WI38 (cell line): ENCODE measurements around the gene SEC14L2.
A peak's percentile ranks its signal among the peaks of the same experiment; 100 is the strongest.

Experiments
- H3K4me3 ChIP-seq: 2 replicates; pipeline ENCODE4 v1.5.1; 2011; ENCODE audit warnings: low read depth, mild to moderate bottlenecking, control low read depth, low read length
- TF ChIP-seq, protein P1 (sequence below): IDR thresholded peaks from 2 replicates; pipeline ENCODE4 v1.5.1; 2012; ENCODE audit warnings: low read depth, mild to moderate bottlenecking, control low read depth, low read length

The SEC14L2 gene

DNA sequence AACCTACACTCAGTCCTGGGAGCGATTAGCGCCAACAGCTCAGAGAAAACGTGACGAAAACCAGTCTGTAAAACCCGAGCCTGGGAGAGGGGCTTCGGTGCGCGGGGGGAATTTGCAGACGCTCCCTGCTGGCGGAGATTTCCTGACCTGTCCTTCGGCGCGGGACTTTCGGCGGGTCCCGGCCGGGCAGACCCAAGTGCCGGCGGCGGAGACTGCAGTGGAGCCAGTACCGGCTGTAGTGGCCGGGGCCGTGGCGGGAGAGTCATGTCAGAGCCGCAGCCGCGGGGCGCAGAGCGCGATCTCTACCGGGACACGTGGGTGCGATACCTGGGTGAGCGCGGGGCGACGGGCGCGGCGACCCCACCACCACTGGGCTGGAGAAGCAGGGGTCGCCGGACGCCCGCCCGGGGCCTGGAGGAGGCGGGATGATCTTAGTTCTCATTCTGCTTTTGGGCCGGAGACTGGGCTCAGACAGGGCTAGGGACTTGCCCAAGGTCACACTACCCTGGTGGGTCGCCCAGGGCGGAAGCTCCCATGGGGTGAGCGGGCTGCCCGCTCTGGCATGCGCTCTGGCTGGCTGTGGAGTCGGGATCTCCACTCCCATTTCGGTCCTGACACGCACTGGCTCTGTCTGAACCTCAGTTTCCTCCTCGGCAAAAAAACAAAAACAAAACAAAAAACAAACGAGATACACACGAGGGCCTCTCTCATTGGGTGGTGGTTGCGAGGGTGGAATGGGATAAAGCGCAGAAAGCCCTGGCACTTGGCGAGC, 29.0 kb downstream of the SEC14L2 start, which contains the start of gene MTFP1:
TSS of gene MTFP1 (plus strand) at position 153 of the 772 bp plus-strand sequence. CDS start at position 265, 112 bp downstream.
- peak within 1 kb of the TSS; percentile 77 for H3K4me3 ChIP-seq
- TF ChIP-seq, protein P1, sequence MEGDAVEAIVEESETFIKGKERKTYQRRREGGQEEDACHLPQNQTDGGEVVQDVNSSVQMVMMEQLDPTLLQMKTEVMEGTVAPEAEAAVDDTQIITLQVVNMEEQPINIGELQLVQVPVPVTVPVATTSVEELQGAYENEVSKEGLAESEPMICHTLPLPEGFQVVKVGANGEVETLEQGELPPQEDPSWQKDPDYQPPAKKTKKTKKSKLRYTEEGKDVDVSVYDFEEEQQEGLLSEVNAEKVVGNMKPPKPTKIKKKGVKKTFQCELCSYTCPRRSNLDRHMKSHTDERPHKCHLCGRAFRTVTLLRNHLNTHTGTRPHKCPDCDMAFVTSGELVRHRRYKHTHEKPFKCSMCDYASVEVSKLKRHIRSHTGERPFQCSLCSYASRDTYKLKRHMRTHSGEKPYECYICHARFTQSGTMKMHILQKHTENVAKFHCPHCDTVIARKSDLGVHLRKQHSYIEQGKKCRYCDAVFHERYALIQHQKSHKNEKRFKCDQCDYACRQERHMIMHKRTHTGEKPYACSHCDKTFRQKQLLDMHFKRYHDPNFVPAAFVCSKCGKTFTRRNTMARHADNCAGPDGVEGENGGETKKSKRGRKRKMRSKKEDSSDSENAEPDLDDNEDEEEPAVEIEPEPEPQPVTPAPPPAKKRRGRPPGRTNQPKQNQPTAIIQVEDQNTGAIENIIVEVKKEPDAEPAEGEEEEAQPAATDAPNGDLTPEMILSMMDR = no peak

DNA sequence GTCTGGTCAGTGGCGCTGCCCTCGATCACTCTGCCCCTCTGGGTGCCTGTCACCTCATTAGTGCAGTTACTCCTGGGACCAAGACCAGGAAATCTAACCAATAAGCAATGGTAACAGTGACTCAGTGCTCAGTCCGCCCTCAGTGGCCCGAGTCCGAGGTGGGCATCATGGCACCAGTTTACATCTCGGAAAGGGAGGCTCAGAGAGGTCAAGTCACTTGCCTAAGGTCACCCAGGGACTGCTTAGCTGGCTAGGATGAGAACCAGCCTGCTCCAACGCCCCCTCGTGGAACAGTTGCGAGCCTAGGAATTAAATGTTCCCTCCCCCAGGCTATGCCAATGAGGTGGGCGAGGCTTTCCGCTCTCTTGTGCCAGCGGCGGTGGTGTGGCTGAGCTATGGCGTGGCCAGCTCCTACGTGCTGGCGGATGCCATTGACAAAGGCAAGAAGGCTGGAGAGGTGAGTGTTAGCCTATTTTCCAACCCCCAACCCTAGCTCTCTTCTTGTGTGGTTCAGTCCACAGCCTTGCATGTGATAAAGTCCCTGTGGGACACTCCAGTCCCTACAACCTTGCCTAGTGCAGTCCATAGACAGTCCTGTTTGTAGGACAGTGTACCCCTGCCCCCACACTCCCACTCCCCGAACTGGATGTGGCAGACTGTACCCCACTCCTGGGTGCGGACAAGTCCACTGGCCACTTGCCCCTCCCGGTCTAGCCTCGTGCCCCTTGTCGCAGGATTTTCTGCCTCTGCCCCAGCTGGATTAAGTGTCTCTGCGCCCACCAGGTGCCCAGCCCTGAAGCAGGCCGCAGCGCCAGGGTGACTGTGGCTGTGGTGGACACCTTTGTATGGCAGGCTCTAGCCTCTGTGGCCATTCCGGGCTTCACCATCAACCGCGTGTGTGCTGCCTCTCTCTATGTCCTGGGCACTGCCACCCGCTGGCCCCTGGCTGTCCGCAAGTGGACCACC, 29.9 kb downstream of the SEC14L2 start:
- TF ChIP-seq, protein P1 = peak; percentile 57
- peak overlapping the region; percentile 77 for H3K4me3 ChIP-seq

DNA sequence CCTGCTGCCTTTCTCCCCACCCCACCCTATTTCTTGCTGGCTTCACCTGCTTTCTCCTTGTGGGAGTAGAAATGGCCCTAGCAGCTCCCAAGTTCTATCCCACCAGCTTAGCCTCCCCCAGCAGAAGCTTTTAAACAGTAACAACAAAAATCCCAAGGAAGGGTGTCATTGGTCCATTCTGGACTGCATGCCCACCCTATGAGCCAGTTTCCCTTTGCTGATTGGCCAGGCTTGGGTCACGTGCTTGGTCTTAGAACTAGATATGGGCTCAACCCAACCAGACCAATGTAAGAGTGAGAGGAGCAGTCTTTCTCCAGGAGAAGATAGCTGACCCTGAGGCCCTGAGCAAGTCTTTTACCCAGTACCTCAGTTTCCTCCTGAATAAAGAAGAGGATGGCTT, 31.1 kb downstream of the SEC14L2 start:
- H3K4me3 ChIP-seq = no peak overlapping the region
- TF ChIP-seq, protein P1 = no peak

DNA sequence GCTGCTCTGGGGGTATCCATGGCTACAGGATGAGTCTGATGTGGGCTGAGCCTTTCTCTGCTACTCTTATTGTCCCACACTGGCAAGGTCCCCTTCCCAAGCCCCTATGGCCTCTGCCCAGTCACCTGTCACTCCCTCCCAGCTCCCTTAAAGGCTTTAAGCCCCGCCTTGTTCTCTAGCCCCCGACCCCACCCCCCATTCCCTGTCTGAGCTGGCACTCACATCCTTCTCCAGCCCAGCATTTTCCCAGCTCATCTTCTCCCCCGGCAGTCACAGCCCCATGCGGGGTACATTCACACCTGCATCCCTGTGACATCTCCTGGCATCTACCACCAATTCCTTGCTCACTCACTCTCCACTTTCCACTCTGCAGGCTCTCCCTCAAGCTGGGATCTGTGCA, 33.1 kb downstream of the SEC14L2 start:
- no peak overlapping the region for H3K4me3 ChIP-seq
- TF ChIP-seq, protein P1 = no peak

DNA sequence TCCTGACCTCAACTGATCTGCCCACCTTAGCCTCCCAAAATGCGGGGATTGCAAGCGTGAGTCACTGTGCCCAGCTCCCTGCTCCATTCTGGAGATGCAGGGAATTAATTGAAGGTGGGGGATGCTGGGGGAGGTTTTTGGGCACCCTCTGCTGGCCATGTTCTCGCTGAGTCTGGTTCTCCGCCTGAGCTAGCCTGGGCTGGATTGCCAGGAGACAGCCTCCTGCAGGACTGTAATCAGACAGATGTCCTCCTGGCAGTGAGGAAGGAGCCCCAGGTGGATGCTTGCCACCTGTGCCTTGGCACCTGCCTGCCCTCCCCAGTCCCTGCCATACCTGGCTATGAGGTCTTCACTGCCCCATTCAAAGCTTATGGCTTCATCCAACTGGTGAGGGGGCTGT, 34.1 kb downstream of the SEC14L2 start:
- TF ChIP-seq, protein P1 = no peak
- no peak overlapping the region for H3K4me3 ChIP-seq

DNA sequence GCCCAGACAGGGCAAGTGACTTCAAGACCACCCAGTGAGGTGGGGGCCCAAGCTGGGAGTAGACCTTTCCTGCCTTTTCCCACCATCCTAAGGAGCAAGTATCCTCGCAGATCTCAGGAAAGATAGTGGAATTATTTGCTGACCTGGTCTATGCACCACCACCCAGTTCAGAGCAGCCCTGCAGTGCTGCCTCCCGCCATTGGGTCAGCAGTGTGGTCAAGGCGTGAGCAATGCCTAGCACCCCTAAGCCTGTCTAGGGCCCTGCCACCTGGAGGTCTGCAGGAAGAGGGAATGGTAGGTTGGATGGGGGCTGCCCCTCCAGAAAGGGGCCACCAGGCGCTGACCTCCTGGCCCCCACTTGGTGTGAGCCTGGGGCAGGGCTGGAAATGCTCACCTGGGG, 35.3 kb downstream of the SEC14L2 start:
- TF ChIP-seq, protein P1 = no peak
- H3K4me3 ChIP-seq = no peak overlapping the region
